ENCODE data around the gene P2RY2. TPM values are rescaled to one million over a fixed set of nuclear protein-coding genes. Genes with fewer than 3 reads are reported as not detected.

P2RY2 gene
- total RNA-seq, 5 donors from 2014 or later (not counting 1 experiment from before 2014, with no cell fraction given) = 0.12 TPM; not detected in 4

DNA sequence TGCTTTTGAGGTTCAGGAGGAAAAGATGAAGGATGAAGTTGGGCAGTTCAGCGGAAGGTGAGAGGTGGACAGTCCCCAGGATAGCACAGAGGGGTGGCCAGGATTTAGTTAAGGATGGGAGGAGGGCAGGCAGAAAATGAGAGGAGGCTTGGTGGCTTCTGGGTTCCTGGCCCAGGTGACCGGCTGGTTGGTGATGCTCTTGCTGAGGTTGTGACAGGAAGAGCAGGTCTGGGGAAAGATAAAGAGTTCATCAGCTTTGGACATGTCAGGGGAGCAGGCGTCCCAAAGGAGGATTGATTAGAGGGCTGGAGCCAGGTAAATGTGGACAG, 27.6 kb upstream of the P2RY2 start:
- peaks cover 0 to under 1% of the 10 kb centered on the region in 2 experiments for H3K4me1 ChIP-seq (ENCODE audit: control insufficient read depth in 1 of 2, extremely low read depth in 1 of 2, insufficient read depth in 2 of 2, low read length in 2 of 2)
- peaks cover 0 to 10% of the 10 kb centered on the region in 2 experiments for H3K27me3 ChIP-seq (replicated peaks in 1 of 2; ENCODE audit: control insufficient read depth in 2 of 2, extremely low read depth in 1 of 2, insufficient read depth in 2 of 2, low read length in 1 of 2)
- H3K27me3 Mint-ChIP-seq = peaks cover 6 to 8% of the 10 kb centered on the region in 2 donors
- no peak overlapping the region for H3K4me3 ChIP-seq (ENCODE audit: control insufficient read depth in 1 of 2, extremely low read depth in 1 of 2, low read length in 1 of 2)
- no peak for DNase-seq
- H3K9me3 Mint-ChIP-seq = no peaks in the 10 kb centered on the region
- H3K36me3 Mint-ChIP-seq = no peaks in the 10 kb centered on the region
- H3K4me1 Mint-ChIP-seq = no peaks in the 10 kb centered on the region
- H3K4me3 Mint-ChIP-seq = no peak overlapping the region
- H3K27ac Mint-ChIP-seq = no peak overlapping the region
- no peaks in the 10 kb centered on the region for H3K9me3 ChIP-seq
- CTCF ChIA-PET = no interaction called here
- H3K27ac ChIP-seq (ENCODE audit: low read length) = no peak overlapping the region
- POLR2A ChIA-PET = no interaction called here
- WGBS (ENCODE audit: insufficient coverage) = 90% methylated on average over 3 of the region's 3 CpGs
- no peak for ATAC-seq (replicated peaks in 1 of 4)
- no peaks in the 10 kb centered on the region for H3K36me3 ChIP-seq (ENCODE audit: control insufficient read depth in 2 of 2, extremely low read depth in 1 of 2, insufficient read depth in 1 of 2, low read length in 1 of 2)

DNA sequence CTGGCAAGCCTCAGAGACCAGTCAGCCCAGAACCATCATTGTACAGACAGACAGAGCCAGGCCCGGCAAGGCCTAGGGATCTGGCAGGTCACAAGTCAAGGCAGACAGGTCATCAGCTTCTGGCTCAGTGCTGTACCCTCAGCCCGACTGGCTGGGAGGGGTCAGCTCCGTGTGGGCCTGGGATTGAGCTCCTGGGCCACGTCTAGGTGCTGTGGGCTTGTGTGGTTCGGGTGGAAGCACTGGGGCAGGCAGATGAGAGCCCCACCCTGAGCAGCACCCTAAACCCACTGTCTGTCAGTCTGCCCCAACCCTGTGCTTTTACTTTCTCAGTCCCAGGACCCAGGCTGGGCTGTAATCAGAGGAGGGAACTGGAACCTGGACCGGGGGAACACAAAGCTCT, 26.9 kb upstream of the P2RY2 start:
- CTCF ChIA-PET = interaction anchor here in 1 of 2 donors (0.6 kb wide), 1 partner anchor 267 kb away, joined by 3 read pairs; no protein-coding TSS in a partner anchor
- Histone ChIP-seq H3K27ac (ENCODE audit: low read length) (no peak overlapping the region), H3K36me3 (ENCODE audit: control insufficient read depth in 2 of 2, extremely low read depth in 1 of 2, insufficient read depth in 1 of 2, low read length in 1 of 2) (no peaks in the 10 kb centered on the region), H3K27me3 (replicated peaks in 1 of 2; ENCODE audit: control insufficient read depth in 2 of 2, extremely low read depth in 1 of 2, insufficient read depth in 2 of 2, low read length in 1 of 2) (peaks cover 0 to 4% of the 10 kb centered on the region in 2 experiments), H3K9me3 (no peaks in the 10 kb centered on the region), H3K4me3 (ENCODE audit: control insufficient read depth in 1 of 2, extremely low read depth in 1 of 2, low read length in 1 of 2) (no peak overlapping the region), H3K4me1 (ENCODE audit: control insufficient read depth in 1 of 2, extremely low read depth in 1 of 2, insufficient read depth in 2 of 2, low read length in 2 of 2) (no peaks in the 10 kb centered on the region)
- DNase-seq = no peak
- Mint-ChIP-seq H3K36me3 (no peaks in the 10 kb centered on the region), H3K27me3 (peaks cover 6% of the 10 kb centered on the region in 2 donors), H3K27ac (no peak overlapping the region), H3K4me1 (no peaks in the 10 kb centered on the region), H3K9me3 (no peaks in the 10 kb centered on the region), H3K4me3 (no peak overlapping the region)
- ATAC-seq (replicated peaks in 1 of 4) = no peak
- 87% methylated on average over 6 of the region's 6 CpGs for WGBS (ENCODE audit: insufficient coverage)
- POLR2A ChIA-PET = no interaction called here

GRCh38 chr11:73192272-73192671, 25.8 kb upstream of the P2RY2 start:
- Mint-ChIP-seq H3K4me1 (no peaks in the 10 kb centered on the region), H3K27me3 (peaks cover 5 to 6% of the 10 kb centered on the region in 2 donors), H3K4me3 (no peak overlapping the region), H3K27ac (no peak overlapping the region), H3K36me3 (no peaks in the 10 kb centered on the region), H3K9me3 (no peaks in the 10 kb centered on the region)
- no peak for ATAC-seq (replicated peaks in 1 of 4)
- Histone ChIP-seq H3K27ac (ENCODE audit: low read length) (no peak overlapping the region), H3K9me3 (no peaks in the 10 kb centered on the region), H3K36me3 (ENCODE audit: control insufficient read depth in 2 of 2, extremely low read depth in 1 of 2, insufficient read depth in 1 of 2, low read length in 1 of 2) (no peaks in the 10 kb centered on the region), H3K27me3 (replicated peaks in 1 of 2; ENCODE audit: control insufficient read depth in 2 of 2, extremely low read depth in 1 of 2, insufficient read depth in 2 of 2, low read length in 1 of 2) (no peaks in the 10 kb centered on the region), H3K4me1 (ENCODE audit: control insufficient read depth in 1 of 2, extremely low read depth in 1 of 2, insufficient read depth in 2 of 2, low read length in 2 of 2) (no peaks in the 10 kb centered on the region), H3K4me3 (ENCODE audit: control insufficient read depth in 1 of 2, extremely low read depth in 1 of 2, low read length in 1 of 2) (no peak overlapping the region)
- WGBS (ENCODE audit: insufficient coverage) = no CpG with 5 or more reads among the region's 1 CpG
- POLR2A ChIA-PET = no interaction called here
- no peak for DNase-seq
- CTCF ChIA-PET = no interaction called here

DNA sequence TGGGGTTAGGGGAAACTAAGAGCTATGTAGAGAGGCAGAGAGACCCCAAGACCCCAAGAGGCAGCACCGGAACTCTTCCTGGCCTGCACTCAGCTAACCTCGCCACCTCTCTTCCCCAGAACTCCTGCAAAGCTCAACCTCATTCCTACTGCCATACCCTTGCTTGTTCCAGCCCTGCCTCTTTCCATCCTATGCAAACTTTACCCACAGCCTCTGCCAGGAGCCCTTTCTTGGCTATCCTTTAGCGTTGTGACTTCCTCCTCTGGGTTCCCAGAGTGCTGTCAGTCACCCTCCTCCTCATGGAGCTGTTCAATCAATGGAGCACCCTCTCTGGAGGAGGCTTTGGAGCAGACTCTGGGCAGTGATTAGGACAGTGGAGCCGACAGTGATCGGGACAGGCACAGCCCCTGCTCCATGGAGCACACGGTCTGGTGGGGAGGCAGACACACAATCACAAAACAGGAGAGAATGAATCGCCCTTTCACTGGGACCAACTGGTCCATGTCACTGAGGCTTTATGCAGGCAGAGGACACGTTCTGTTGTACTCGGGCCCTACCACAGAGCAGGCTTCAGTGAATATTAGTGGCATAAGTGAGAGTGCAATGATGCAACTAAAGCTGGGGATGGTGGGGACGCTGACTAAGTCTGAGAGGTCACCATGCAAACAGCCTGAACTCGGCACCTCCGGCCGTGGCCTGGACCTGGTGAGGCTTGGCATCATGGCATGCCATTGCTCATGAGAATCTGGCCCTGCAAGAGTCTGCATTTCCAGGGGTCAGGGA, 24.6 kb upstream of the P2RY2 start:
- no peak for DNase-seq
- Histone ChIP-seq H3K27ac (ENCODE audit: low read length) (no peak overlapping the region), H3K4me1 (ENCODE audit: control insufficient read depth in 1 of 2, extremely low read depth in 1 of 2, insufficient read depth in 2 of 2, low read length in 2 of 2) (no peaks in the 10 kb centered on the region), H3K4me3 (ENCODE audit: control insufficient read depth in 1 of 2, extremely low read depth in 1 of 2, low read length in 1 of 2) (no peak overlapping the region), H3K9me3 (no peaks in the 10 kb centered on the region), H3K36me3 (ENCODE audit: control insufficient read depth in 2 of 2, extremely low read depth in 1 of 2, insufficient read depth in 1 of 2, low read length in 1 of 2) (no peaks in the 10 kb centered on the region), H3K27me3 (replicated peaks in 1 of 2; ENCODE audit: control insufficient read depth in 2 of 2, extremely low read depth in 1 of 2, insufficient read depth in 2 of 2, low read length in 1 of 2) (no peaks in the 10 kb centered on the region)
- no peaks in the 10 kb centered on the region for H3K4me1 Mint-ChIP-seq
- no peaks in the 10 kb centered on the region for H3K9me3 Mint-ChIP-seq
- H3K4me3 Mint-ChIP-seq = no peak overlapping the region
- ChIA-PET CTCF (no interaction called here), POLR2A (no interaction called here)
- ATAC-seq (replicated peaks in 1 of 4) = no peak
- H3K36me3 Mint-ChIP-seq = no peaks in the 10 kb centered on the region
- H3K27me3 Mint-ChIP-seq = peaks cover 4 to 6% of the 10 kb centered on the region in 2 donors
- 85% methylated on average over 12 of the region's 13 CpGs for whole genome bisulfite sequencing (ENCODE audit: insufficient coverage)
- no peak overlapping the region for H3K27ac Mint-ChIP-seq

GRCh38 chr11:73194034-73194507, 24.0 kb upstream of the P2RY2 start:
- no peaks in the 10 kb centered on the region for H3K4me1 ChIP-seq (ENCODE audit: control insufficient read depth in 1 of 2, extremely low read depth in 1 of 2, insufficient read depth in 2 of 2, low read length in 2 of 2)
- POLR2A ChIA-PET = no interaction called here
- ATAC-seq (replicated peaks in 1 of 4) (no peak), DNase-seq (no peak)
- H3K36me3 ChIP-seq (ENCODE audit: control insufficient read depth in 2 of 2, extremely low read depth in 1 of 2, insufficient read depth in 1 of 2, low read length in 1 of 2) = no peaks in the 10 kb centered on the region
- H3K27ac ChIP-seq (ENCODE audit: low read length) = no peak overlapping the region
- H3K4me3 ChIP-seq (ENCODE audit: control insufficient read depth in 1 of 2, extremely low read depth in 1 of 2, low read length in 1 of 2) = no peak overlapping the region
- H3K9me3 ChIP-seq = no peaks in the 10 kb centered on the region
- Mint-ChIP-seq H3K27ac (no peak overlapping the region), H3K27me3 (peaks cover 4 to 6% of the 10 kb centered on the region in 2 donors), H3K4me1 (no peaks in the 10 kb centered on the region), H3K9me3 (no peaks in the 10 kb centered on the region), H3K36me3 (no peaks in the 10 kb centered on the region), H3K4me3 (no peak overlapping the region)
- CTCF ChIA-PET = no interaction called here
- WGBS (ENCODE audit: insufficient coverage) = no CpG with 5 or more reads among the region's 3 CpGs
- H3K27me3 ChIP-seq (replicated peaks in 1 of 2; ENCODE audit: control insufficient read depth in 2 of 2, extremely low read depth in 1 of 2, insufficient read depth in 2 of 2, low read length in 1 of 2) = no peaks in the 10 kb centered on the region

GRCh38 chr11:73194593-73194992, 23.5 kb upstream of the P2RY2 start:
- no peak overlapping the region for H3K27ac ChIP-seq (ENCODE audit: low read length)
- H3K36me3 ChIP-seq (ENCODE audit: control insufficient read depth in 2 of 2, extremely low read depth in 1 of 2, insufficient read depth in 1 of 2, low read length in 1 of 2) = no peaks in the 10 kb centered on the region
- no peak overlapping the region for H3K4me3 ChIP-seq (ENCODE audit: control insufficient read depth in 1 of 2, extremely low read depth in 1 of 2, low read length in 1 of 2)
- H3K27me3 ChIP-seq (replicated peaks in 1 of 2; ENCODE audit: control insufficient read depth in 2 of 2, extremely low read depth in 1 of 2, insufficient read depth in 2 of 2, low read length in 1 of 2) = no peaks in the 10 kb centered on the region
- ChIA-PET POLR2A (no interaction called here), CTCF (no interaction called here)
- 83% methylated on average over 6 of the region's 8 CpGs for WGBS (ENCODE audit: insufficient coverage)
- H3K36me3 Mint-ChIP-seq = no peaks in the 10 kb centered on the region
- H3K4me3 Mint-ChIP-seq = no peak overlapping the region
- H3K27ac Mint-ChIP-seq = no peak overlapping the region
- ATAC-seq (replicated peaks in 1 of 4) = no peak
- H3K4me1 Mint-ChIP-seq = no peaks in the 10 kb centered on the region
- H3K9me3 Mint-ChIP-seq = no peaks in the 10 kb centered on the region
- no peak for DNase-seq
- no peaks in the 10 kb centered on the region for H3K9me3 ChIP-seq
- no peaks in the 10 kb centered on the region for H3K4me1 ChIP-seq (ENCODE audit: control insufficient read depth in 1 of 2, extremely low read depth in 1 of 2, insufficient read depth in 2 of 2, low read length in 2 of 2)
- H3K27me3 Mint-ChIP-seq = peaks cover 4 to 6% of the 10 kb centered on the region in 2 donors
